GM21390 (cell line): Measurements from ENCODE around the gene PROCA1.
A peak's percentile ranks its signal among the peaks of the same experiment; 100 is the strongest.

Source experiments
- ATAC-seq: cut with Tn5 transposase; IDR thresholded peaks from one replicate; pipeline ENCODE4 v1.9.1; 2021; ENCODE audit not compliant: unreplicated experiment

Gene PROCA1

DNA sequence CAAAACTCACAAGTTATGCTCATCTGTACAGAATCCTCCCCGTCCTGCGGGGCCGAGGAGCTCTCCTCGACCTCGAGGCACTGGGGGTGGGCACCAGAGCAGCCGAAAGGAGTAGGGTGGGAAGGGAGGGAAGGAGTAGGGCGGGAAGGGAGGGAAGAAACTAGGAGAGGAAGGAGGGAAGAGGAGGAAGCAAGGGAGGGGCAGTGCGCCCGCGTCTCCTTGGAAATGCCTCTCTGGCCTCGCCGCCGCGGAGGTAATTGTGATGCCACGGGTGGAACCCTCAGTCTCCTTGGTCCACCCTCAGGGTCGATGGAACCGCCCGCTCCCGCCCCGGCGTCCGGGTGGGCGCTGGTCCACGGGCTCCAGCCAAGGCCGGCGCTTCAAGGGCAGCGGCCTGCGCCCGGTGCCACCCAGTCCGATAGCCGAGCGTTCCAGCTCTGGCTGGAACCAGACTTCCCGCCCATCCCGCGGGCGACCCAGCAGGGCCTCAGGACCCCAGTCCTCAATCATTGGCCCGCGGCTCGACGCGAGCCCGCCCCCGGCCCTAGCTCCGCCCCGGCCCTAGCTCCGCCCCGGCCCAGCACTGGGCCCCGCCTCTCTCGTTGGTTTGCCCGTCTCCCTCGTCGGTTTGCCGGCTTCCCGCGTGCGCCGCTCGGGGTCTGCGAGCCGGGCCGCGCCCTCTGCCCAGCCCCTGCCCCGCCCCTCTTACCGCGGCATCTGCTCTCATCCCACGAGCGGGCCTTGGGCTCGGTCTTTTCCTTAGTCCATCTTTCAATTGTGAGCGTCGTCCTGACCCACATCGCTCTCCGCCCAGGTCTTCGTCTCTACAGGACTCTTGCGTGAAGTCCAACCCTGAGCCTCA lies 596 bp downstream of the PROCA1 start:
- ATAC-seq: peak; percentile 74

DNA sequence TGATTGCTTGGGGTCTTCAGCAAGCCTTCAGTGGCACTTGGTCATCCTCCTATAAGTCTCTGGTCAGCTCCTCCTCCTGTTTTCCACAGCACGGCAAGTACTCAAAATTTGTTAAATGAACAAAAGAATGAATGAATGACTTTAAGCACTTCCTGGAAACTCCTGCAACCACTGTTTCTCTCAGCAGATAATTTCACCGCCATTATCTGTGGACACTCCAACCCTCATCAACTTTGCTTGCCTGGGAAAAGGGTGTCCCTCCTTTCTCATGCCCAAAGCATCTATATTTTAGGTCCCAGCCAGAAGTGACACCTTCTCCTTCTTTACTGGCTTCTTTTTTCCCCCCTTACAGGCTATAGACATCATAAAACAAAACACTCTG lies 4.4 kb downstream of the PROCA1 start:
- no peak for ATAC-seq

DNA sequence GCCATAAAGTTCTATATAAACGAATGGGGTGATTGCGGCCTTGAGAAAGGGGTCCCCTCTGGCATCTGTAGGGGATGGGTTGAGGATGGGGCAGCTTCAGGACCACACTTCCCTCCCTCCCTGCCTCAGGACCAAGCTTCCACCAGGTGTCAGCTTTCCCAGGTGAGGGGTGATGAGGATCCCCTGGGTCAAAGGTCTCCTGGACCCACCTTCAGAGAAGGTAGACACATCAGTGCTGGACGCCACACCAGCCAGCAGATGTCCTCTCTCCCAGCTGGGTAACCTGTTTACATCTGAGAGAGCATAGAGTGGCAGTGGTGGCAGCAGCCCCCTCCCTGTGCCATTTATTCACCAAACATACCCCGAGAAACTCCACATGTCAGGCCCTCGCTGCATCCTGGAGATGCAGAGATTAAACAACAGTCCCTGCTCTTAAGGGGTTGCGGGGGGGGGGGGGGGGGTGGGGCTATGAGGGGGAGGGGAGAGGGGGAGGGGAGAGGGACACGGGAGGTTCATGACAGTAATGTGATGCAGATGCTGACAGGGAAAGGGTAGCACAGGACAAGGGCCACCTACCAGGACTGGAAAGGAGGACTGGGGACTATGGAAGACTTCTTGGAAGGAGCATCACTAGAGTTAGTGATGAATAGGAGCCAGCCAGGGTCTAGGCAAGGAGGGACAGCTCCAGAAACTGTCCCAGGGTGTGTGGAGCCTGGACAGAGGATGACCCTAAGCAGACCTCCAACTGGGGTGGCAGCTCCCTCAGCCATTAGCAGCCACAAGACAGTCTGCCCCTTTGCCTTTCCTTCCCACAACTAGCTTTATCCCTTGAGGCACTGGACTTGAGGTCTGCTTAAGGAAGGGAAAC lies 5.0 kb downstream of the PROCA1 start:
- ATAC-seq: no peak

DNA sequence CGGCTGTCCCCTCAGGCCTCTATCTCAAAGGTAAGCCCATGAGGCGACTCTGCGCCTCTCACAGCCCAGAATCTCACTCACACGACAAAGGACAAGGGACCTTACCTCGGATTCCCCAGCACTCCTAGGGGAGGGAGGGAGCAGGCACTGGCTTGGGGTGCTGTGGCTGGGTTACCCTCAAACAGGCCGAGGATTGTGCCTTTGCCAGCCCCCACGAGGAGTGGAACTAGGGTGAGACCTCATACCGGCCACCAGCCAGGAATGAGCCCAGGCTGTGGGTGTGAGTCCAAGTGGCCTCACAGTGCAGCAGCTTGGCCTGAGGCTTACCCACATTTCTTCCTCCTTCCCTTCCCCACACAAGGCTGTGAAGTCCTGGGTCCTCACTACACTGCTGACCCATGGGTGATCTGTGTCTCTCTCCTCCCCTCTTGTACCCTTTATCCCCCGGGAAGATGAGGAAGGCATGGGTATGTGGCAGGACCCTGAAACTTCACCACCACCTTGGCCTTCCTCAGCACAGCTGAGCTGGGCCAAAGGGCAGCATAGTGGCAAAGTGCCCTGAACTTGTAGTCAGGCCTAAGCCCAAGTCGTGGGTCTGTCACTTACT lies 5.9 kb downstream of the PROCA1 start:
- ATAC-seq: no peak

DNA sequence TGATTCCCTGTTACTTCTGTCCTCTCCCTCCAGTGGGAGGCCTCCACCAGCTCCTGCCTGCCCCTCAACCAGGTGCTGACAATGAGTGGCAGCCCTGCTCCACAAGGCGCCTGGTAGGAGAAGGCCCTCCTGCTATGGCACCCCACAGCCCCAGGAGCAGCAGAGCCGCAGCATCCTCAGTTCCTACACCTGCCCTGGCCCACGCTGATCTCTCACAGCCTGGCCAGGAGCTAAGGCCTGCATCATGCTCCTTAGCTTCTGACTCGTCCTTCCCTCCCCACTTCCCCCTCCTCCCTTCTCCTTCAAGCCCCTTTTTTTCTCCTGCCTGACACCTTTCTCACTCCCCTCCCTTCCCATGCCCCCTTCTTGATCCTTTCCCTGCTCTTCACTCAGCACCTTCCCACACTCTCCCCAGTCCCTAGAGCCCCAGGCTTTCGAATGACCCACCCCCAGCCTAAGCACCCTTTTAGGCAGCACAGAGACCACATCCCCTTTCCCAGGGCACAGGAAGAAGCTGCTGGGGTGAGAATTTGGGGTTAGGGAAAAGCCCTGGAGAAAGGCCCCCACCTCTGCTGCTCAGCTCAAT lies 6.5 kb downstream of the PROCA1 start:
- ATAC-seq: no peak

DNA sequence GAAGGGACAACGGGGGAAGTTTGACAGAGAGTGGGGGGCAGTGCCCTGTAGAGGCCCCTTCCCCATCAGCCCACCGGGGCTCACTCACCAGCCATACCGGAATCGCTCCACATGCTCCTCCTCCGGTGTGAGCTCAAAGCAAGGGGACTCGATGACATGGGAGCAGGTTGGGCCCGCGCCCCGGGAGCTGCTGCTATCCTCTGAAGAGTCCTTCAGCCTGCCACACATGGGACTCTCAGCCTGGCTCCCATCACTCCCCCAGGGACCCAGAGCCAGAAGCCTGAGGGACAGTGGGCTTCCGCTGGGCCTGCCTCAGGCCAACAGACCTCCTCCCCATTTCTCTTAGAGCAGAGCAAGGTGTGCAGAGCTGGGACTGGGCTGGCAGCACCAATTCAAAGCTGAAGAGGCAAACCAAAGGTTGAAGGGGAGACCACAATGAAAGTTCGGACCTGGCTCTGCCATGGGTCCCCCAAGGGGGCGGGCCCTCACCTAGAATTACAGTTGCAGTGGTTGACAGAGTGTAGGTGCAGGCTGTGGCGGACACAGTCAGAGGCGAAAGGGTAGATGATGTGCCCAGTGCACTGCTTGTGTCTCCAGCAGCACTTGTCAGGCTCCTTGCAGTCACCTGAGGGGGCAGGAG lies 7.3 kb downstream of the PROCA1 start:
- ATAC-seq: no peak

DNA sequence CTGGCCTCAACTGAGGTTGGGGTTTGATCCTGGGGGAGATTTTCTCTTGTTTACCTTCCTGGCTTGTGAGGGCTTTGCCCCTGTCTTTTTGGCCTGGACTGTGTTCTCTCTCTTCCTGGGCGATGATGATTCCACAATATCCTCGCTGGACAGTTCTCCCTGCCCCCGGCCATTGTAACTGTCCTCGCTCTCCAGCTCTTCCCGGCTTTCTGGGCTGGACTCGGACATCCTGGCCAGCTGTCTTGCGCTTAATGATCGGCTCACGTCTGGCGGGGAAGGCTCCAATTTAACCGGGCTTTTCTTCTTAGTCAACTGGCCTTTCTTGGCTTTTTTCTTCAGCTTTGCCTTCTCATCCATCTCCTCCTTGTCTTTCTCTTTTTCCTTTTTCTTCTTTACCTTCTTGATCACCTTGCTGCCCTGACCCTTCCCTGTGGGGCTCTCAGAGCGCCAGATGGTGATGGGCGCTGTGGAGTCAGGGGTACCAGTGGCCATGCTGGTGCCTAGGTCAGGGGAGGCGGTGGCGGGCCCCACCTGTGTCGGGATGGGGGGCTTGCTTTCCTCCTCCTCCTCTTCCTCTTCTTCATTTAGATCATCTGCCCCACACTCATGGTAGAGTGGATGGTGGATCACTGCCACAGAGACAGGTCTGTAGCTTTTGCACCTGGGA lies 8.0 kb downstream of the PROCA1 start:
- ATAC-seq: no peak

DNA sequence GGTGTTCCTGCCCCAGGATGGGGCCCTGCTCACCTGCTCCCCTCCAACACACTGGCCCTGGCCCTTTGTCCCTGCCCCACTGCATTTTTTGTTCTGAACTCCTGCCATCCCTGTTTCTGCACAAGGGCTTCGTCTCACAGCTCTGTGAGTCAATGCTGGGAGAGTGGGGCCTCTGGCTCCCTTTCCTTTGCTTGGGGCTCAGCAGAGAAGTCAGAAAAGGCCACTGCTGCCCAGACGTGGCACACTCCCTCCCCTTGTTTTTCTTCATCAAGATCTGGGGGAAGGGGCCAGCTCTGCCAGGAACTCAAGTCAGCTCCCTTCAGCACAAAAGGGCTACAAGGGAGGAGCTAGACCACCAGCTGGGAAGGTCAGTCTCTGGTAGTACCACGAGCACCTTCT lies 8.9 kb downstream of the PROCA1 start:
- ATAC-seq: no peak

DNA sequence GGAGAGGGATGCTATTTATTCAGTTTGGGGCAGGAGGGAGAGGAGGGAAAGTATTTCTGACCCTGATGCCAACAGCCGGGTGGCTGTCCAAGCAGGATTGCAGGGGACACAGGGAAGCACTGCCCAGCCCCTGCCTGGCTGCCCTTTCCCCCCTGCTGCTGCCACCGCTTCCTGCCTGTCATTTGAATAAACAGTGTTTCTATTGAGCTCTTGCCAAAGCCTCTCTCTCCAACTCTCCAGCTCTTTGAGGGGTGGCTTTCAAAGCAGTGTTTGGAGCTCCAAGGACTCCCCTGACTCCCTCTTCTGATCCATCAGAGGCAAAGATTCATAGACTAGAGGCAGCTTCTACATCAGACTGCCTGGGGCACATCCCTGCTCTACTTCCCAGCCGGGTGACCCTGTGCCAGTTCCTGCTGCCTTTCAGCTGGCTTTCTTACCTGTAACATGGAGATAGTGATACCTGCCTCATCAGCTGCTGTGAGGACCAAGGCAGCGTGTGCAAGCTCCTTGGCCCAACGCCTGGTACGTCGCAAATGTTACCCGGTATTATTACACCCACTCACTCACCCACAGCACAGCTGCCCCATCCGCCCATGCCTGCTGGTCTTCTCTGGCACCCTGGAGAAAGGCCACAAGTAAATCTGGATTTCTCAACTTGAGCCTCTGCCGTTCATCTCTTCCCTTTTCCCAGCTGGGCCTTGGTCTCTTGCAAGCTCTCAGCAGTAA lies 9.5 kb downstream of the PROCA1 start:
- ATAC-seq: no peak

DNA sequence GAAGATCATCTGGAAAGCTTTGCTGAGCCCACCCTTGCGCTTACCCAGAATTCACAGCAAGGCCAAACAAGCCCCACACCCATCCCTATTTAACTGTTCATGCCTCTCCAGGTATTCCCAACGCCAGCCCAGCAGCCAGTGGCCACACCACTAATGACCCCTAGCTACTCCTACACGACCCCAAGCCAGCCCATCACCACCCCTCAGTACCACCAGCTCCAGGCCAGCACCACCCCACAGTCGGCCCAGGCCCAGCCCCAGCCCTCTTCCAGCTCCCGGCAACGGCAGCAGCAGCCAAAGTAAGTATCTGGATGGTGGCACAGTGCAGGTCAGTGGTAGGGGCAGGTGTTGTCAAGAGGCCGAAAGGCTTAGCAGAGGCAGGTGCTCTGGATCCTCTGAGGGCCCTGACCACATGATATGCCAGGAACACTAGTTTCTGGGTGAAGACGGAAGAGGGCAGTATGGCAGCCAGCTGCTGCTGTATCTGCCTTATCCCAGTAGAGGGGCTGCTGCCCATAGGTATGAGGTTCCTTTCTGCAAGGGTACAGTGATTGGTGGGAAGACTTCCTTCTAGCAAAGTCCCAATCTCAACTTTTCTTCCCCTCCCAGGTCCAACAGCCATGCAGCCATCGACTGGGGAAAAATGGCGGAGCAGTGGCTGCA lies 10.7 kb downstream of the PROCA1 start:
- ATAC-seq: no peak

DNA sequence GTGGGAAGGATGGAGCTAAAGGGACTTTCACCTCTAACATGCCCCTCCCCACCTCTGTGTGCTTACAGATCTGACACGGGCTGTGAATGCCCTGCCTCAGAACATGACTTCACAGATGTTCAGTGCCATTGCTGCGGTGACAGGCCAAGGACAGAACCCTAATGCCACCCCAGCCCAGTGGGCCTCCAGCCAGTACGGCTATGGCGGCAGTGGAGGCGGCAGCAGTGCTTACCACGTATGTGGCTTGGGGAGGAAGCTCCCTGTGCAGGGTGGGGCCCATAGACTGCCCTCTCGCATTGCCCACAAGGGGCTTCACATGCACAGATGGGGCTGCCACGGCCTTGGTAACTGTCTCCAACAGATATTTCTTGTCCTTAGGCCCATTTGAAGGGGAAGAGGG lies 11.4 kb downstream of the PROCA1 start:
- ATAC-seq: no peak

DNA sequence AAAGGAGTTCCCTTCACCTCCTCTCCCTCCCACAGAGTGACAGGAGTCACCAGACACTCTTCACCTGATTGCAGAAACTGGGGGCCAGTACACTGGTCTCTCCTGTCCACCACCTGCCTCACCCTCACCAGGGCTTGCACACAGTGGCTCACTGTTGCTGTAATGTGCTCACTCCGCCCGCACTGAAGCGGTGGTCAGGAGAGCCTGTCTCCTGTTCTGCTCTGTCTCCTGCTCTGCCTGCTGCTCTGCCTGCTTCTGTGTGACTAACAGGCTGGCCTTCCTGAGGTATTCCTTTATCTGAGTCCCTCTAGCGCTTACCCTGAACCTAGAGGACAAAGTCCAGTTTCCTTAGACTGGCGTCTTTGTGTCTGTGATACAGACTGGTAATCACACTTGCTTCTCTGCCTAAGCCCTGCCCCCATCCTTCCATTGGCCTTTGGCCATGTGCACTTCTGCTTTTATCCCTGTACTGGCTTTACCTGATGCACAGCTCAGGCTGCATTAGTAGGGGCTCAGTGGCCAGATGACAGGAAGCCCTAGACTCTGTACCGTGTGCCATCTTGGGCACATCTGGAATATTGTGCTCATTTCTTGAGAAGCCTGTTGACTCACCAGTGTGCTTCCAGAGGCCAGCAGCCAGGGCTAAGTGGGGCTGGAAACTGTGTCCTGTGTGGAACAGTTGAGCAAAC lies 13.3 kb downstream of the PROCA1 start:
- no peak for ATAC-seq

DNA sequence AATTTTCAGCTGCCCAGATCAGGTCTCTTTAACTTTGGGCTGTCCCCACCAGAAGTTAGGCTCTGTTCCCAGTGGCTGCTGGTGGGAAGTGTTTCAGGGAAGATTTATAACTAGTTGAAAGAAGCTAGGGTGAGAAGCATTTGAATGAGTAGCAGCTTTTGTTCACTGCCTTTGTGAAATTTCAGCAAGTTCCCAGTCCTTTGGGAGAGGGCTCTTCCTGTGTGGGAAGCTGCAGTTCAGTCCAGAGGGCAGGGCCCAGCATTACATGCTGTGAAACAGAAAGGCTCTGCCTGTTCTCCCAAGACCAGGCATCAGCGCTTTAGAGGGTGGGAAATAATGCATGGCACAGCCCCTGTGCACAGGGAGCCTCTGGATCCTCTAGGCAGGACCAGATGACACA lies 17.8 kb downstream of the PROCA1 start:
- no peak for ATAC-seq

DNA sequence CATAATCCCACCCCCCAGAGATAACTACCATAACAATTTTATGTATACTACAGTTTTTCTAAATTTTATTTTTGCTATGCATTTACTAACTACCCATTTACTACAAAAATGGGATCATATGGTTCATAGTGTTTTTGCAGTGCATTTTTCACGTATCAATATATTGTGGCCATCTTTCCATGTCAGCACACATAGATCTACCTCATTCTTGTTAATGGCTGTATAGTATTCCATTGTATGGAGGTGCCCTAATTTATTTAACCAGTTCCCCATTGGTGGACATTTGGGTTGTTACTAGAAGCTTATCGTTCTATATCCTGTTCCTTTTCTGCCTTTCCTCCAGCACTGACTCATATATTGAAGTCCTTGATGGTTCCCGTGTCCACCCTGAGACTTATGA lies 22.7 kb downstream of the PROCA1 start:
- no peak for ATAC-seq

DNA sequence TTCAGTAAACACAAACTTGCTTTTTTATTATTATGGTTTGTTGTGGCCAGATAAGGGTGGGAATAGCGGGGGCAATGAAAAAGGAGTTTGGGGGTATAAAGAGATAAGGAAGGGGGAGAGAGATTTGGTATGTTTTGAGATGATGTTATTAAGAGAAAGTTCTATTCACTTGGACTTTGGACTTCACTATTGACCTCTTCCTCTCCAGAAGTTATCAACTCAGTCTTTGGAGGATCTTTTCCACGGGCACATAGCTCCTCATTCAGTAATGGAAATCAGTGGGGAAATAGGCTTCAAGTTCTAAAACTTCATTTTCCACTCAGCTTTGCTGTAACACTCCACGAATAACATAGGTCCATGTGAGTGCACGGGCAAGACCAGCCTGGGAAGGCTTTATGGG lies 23.2 kb downstream of the PROCA1 start:
- no peak for ATAC-seq

DNA sequence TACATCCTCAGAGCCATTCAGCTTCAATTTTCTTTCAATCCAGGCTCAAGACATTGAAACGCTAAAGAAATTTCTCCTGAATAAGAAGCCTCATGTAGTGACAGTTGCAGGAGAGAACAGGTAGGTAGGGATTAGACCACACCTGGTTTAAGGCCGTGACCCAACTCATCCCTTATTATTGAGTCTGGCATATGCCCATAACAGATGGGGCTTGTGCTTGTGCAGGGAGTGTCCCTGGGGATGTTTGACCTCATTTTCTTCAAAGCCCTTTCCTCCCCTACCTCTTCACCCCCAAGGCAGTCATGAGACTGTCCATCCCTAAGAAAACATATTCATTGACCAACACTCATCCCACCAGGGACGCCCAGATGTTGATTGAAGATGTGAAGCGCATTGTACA lies 25.4 kb downstream of the PROCA1 start:
- no peak for ATAC-seq

DNA sequence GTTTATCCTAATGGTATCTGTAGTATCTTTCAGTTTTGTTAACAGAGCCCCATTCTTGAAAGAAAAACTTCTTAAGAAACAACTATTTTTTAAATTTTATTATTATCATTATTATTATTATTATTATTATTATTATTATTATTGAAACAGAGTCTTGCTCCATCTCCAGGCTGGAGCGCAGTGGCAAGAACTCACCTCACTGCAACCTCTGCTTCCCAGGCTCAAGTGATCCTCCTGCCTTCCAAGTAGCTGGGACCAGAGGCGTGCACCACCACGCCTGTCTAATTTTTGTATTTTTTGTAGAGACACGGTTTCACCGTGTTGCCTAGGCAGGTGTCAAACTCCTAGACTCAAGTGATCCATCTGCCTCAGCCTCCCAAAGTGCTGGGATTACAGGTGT lies 26.3 kb downstream of the PROCA1 start:
- ATAC-seq: no peak

DNA sequence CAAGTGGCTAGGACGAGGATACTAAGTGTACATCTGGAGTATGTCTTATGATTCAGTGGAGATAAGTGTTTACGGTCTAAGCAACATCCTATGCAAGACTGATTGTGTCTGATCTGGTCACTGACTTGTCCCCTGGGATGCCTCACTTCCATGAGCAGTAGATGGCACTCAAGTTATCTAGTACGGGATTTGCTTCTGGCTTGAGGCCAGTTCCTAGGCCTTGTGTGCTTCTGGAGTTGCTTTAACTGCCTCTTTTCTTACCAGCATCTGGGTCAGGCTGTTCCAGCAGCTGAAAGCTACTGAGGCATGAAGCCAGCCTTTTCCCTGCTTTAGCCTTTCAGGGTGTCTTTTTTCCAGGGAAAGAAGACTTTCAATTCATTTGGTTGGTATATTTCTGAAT lies 26.7 kb downstream of the PROCA1 start:
- no peak for ATAC-seq

DNA sequence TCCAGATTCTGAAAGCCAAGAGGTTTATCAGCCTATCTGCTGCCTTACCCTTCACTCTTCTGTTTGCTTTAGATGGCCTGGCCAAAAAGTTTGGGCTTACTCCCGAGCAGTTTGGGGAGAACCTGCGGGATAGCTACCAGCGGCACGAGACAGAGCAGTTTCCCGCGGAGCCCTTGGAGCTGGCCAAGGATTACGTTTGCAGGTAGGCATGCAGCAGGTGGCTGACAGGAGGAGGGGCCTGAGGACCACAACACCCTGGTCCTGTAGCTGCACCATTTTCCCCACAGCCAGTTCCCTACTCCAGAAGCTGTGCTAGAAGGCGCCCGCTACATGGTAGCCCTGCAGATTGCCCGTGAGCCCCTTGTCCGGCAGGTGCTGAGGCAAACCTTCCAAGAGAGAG lies 29.0 kb downstream of the PROCA1 start:
- ATAC-seq: no peak
